Calu3 (cell line): ENCODE data around the gene DSCAML1. TPM values are rescaled to one million over a fixed set of nuclear protein-coding genes. Genes with fewer than 3 reads are reported as not detected.

Experiments
- BruUV-seq: library from RNA; stranded (reverse); fragments of 400-500 nt; replicated peaks from 2 replicates; lab custom pipeline; 2021; lab: Mats Ljungman, UMichigan
- CTCF ChIA-PET: fragments of 300-600 bp; sonication (Branson Sonifier 250); formaldehyde crosslinking; loops from one replicate; lab custom pipeline; 2022; ENCODE audit warnings: antibody characterized with exemption; lab: Charles Lee
- DNase-seq: peaks from one replicate; pipeline ENCODE4 v3.0.0; 2022
- H3K27ac Mint-ChIP-seq: one replicate; pipeline ENCODE4 v1.8.0; 2022; ENCODE audit warnings: mixed read lengths; ENCODE audit not compliant: unreplicated experiment
- H3K27me3 Mint-ChIP-seq: one replicate; pipeline ENCODE4 v1.8.0; 2022; ENCODE audit warnings: mixed read lengths; ENCODE audit not compliant: unreplicated experiment
- H3K36me3 Mint-ChIP-seq: one replicate; pipeline ENCODE4 v1.8.0; 2022; ENCODE audit warnings: mild to moderate bottlenecking, moderate library complexity, mixed read lengths; ENCODE audit not compliant: insufficient read depth, unreplicated experiment
- H3K4me1 Mint-ChIP-seq: one replicate; pipeline ENCODE4 v1.8.0; 2022; ENCODE audit warnings: mild to moderate bottlenecking, low read depth, mixed read lengths; ENCODE audit not compliant: unreplicated experiment
- H3K4me3 Mint-ChIP-seq: one replicate; pipeline ENCODE4 v1.8.0; 2022; ENCODE audit warnings: mild to moderate bottlenecking, low read depth, moderate library complexity, mixed read lengths; ENCODE audit not compliant: unreplicated experiment
- H3K9me3 Mint-ChIP-seq: one replicate; pipeline ENCODE4 v1.8.0; 2022; ENCODE audit warnings: low read depth, mixed read lengths; ENCODE audit not compliant: unreplicated experiment
- CTCF ChIP-seq: fragments of 200-600 bp; IDR thresholded peaks from one replicate; pipeline ENCODE4 v1.8.0; 2022; ENCODE audit warnings: antibody characterized with exemption; ENCODE audit not compliant: unreplicated experiment
- intact Hi-C: fragments of 100-400 bp; cut with micrococcal nuclease; formaldehyde crosslinking; loops from one replicate; pipeline ENCODE4 v1.10.0; 2022; ENCODE audit not compliant: unreplicated experiment
- total RNA-seq: library from RNA; stranded (reverse); gene quantifications from 2 replicates; pipeline ENCODE4 v1.2.3, GENCODE V29; 2022

DSCAML1 gene
- total RNA-seq, 1 experiment from 2014 or later, result 0.07 TPM

- H3K9me3 Mint-ChIP-seq, result no peaks in the 10 kb centered on the region
- TF ChIP-seq CTCF, result no peak
- H3K4me3 Mint-ChIP-seq, result no peak overlapping the region
- DNase-seq, result no peak
- intact Hi-C loops, result no loop called here
- H3K27me3 Mint-ChIP-seq, result peaks cover 95% of the 10 kb centered on the region
- H3K36me3 Mint-ChIP-seq, result no peaks in the 10 kb centered on the region
- CTCF ChIA-PET, result no interaction called here
- no peaks in the 10 kb centered on the region for H3K4me1 Mint-ChIP-seq
- no peak overlapping the region for H3K27ac Mint-ChIP-seq
- no TSS peak for BruUV-seq
Measured at GRCh38 chr11:117551761-117552343, 245.2 kb downstream of the DSCAML1 start.

GRCh38 chr11:117550466-117550865, 246.6 kb downstream of the DSCAML1 start:
- Mint-ChIP-seq H3K36me3 (no peaks in the 10 kb centered on the region), H3K27me3 (peaks cover 95% of the 10 kb centered on the region), H3K27ac (no peak overlapping the region), H3K4me3 (no peak overlapping the region), H3K4me1 (no peaks in the 10 kb centered on the region), H3K9me3 (no peaks in the 10 kb centered on the region)
- TF ChIP-seq CTCF, result no peak
- CTCF ChIA-PET, result no interaction called here
- intact Hi-C loops, result no loop called here
- no TSS peak for BruUV-seq
- DNase-seq, result no peak

- no peak for DNase-seq
- TF ChIP-seq CTCF, result no peak
- Mint-ChIP-seq H3K27me3 (peaks cover 95% of the 10 kb centered on the region), H3K9me3 (no peaks in the 10 kb centered on the region), H3K4me3 (no peak overlapping the region), H3K36me3 (no peaks in the 10 kb centered on the region), H3K27ac (no peak overlapping the region), H3K4me1 (no peaks in the 10 kb centered on the region)
- CTCF ChIA-PET, result no interaction called here
- BruUV-seq, result no TSS peak
- intact Hi-C loops, result no loop called here
Measured at GRCh38 chr11:117549417-117549816, 247.6 kb downstream of the DSCAML1 start.

GRCh38 chr11:117548876-117549275, 248.1 kb downstream of the DSCAML1 start:
- Mint-ChIP-seq H3K36me3 (no peaks in the 10 kb centered on the region), H3K27me3 (peaks cover 95% of the 10 kb centered on the region), H3K4me3 (no peak overlapping the region), H3K9me3 (no peaks in the 10 kb centered on the region), H3K27ac (no peak overlapping the region), H3K4me1 (no peaks in the 10 kb centered on the region)
- intact Hi-C loops, result no loop called here
- BruUV-seq, result no TSS peak
- no peak for DNase-seq
- CTCF ChIA-PET, result no interaction called here
- no peak for TF ChIP-seq CTCF
